ENCODE results near the gene INPP5B. TPM values are rescaled to one million over a fixed set of nuclear protein-coding genes. Genes with fewer than 3 reads are reported as not detected.
"Not testable (repeated sequence)": the region's sequence is repeated elsewhere in the genome, so short reads cannot be mapped to it uniquely, and the experiment has no call there.

Gene INPP5B
- total and polyA plus RNA-seq, 10 of the 15 experiments (the other 5 are each of a cell fraction or from before 2014, with no cell fraction given) = 10.9 to 54.4 (median 26.9) TPM

- 86% methylated on average over 12 of the region's 12 CpGs for WGBS (ENCODE audit: insufficient coverage, insufficient replicate concordance, low lambda C conversion rate, missing lambda C conversion rate)
- POLR2A ChIA-PET; BruUV-seq (replicated peaks); H3K27ac ChIP-seq (ENCODE audit: control insufficient read depth, insufficient read depth); ATAC-seq; H3K9me3 ChIP-seq (replicated peaks; ENCODE audit: control insufficient read depth, insufficient read depth, low read length); H3K27me3 ChIP-seq (replicated peaks in 1 of 2; ENCODE audit: control insufficient read depth in 2 of 2, insufficient read depth in 2 of 2, low read length in 1 of 2); RAD21 ChIA-PET (ENCODE audit: unreplicated experiment); in situ Hi-C loops (cut with MboI); H3K79me2 ChIP-seq (ENCODE audit: control insufficient read depth, insufficient read depth, low read length); intact Hi-C loops (cut with micrococcal nuclease; ENCODE audit: unreplicated experiment); H2AFZ ChIP-seq (ENCODE audit: control insufficient read depth, low read depth, low read length); H3K4me2 ChIP-seq (ENCODE audit: control insufficient read depth, insufficient read depth); H4K20me1 ChIP-seq (ENCODE audit: control insufficient read depth, insufficient read depth); DNase-seq (ENCODE audit: low read depth, low spot score); FAIRE-seq; H3K4me3 ChIP-seq; H3K4me1 ChIP-seq (ENCODE audit: control insufficient read depth, insufficient read depth, low read length); H3K9ac ChIP-seq (ENCODE audit: control insufficient read depth, insufficient read depth, low read length); SMC1A ChIA-PET (ENCODE audit: uncharacterized antibody, unreplicated experiment): not testable (repeated sequence)
- CTCF ChIA-PET = interaction anchor here (1.0 to 2.7 kb wide), 2 partner anchors 15 to 26 kb away, joined by 3 to 7 read pairs; no protein-coding TSS in a partner anchor
- peaks cover 10 to 25% of the 10 kb centered on the region in 2 experiments for H3K36me3 ChIP-seq (ENCODE audit: control insufficient read depth in 2 of 2, insufficient read depth in 2 of 2, low read length in 1 of 2)
Measured at GRCh38 chr1:37964106-37964505, 17.3 kb upstream of the INPP5B start.

DNA sequence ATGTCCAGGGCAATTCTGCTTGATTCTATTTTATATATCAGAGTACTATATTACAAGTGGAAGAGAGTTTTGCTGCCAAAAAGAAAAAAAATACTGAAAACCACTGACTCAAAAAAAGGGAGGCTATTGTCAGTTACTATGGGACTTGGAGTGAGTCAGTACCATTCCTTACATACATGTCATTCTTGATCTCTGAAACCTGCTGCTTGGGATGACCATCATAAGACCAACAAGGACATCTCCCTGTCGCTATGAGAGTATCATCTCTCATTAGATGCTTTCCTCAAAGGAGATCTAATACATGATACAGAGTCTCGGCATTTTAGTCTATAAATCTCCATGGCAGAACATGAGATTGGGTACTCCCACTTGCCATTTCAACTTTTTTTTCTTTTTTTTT, 11.8 kb upstream of the INPP5B start:
- ChIA-PET POLR2A (no interaction called here), CTCF (interaction anchor here (0.6 to 1.5 kb wide), 3 partner anchors 10 to 871 kb away, joined by 3 to 5 read pairs (median 3); no protein-coding TSS in a partner anchor), RAD21 (ENCODE audit: unreplicated experiment) (no interaction called here), SMC1A (ENCODE audit: uncharacterized antibody, unreplicated experiment) (interaction anchor here (1.4 kb wide), 1 partner anchor 12 kb away, joined by 4 read pairs; the partner anchor contains the start of gene INPP5B)
- no peak overlapping the region for H3K4me3 ChIP-seq
- H3K4me1 ChIP-seq (ENCODE audit: control insufficient read depth, insufficient read depth, low read length) = no peaks in the 10 kb centered on the region
- no peak overlapping the region for H3K4me2 ChIP-seq (ENCODE audit: control insufficient read depth, insufficient read depth)
- H3K9ac ChIP-seq (ENCODE audit: control insufficient read depth, insufficient read depth, low read length) = no peak overlapping the region
- no peaks in the 10 kb centered on the region for H3K27me3 ChIP-seq (replicated peaks in 1 of 2; ENCODE audit: control insufficient read depth in 2 of 2, insufficient read depth in 2 of 2, low read length in 1 of 2)
- no peaks in the 10 kb centered on the region for H3K79me2 ChIP-seq (ENCODE audit: control insufficient read depth, insufficient read depth, low read length)
- no peaks in the 10 kb centered on the region for H3K9me3 ChIP-seq (replicated peaks; ENCODE audit: control insufficient read depth, insufficient read depth, low read length)
- ATAC-seq (no peak), FAIRE-seq (no peak), DNase-seq (ENCODE audit: low read depth, low spot score) (no peak)
- no peak overlapping the region for H2AFZ ChIP-seq (ENCODE audit: control insufficient read depth, low read depth, low read length)
- intact Hi-C loops (cut with micrococcal nuclease; ENCODE audit: unreplicated experiment) (no loop called here), in situ Hi-C loops (cut with MboI) (no loop called here)
- no peaks in the 10 kb centered on the region for H4K20me1 ChIP-seq (ENCODE audit: control insufficient read depth, insufficient read depth)
- no peak overlapping the region for H3K27ac ChIP-seq (ENCODE audit: control insufficient read depth, insufficient read depth)
- peaks cover 10 to 15% of the 10 kb centered on the region in 2 experiments for H3K36me3 ChIP-seq (ENCODE audit: control insufficient read depth in 2 of 2, insufficient read depth in 2 of 2, low read length in 1 of 2)
- TF ChIP-seq POLR2AphosphoS2 (IDR thresholded peaks at IDR 0.05; ENCODE audit: low read depth, low read length) (no peak), MAX (IDR thresholded peaks at IDR 0.05; ENCODE audit: low read depth, low read length) (no peak), EGR1 (IDR thresholded peaks at IDR 0.05; ENCODE audit: borderline replicate concordance in 1 of 2, low read depth in 2 of 2, low read length in 2 of 2) (no peak), TBL1XR1 (IDR thresholded peaks at IDR 0.05; ENCODE audit: low read depth, low read length) (no peak), MXI1 (IDR thresholded peaks at IDR 0.05; ENCODE audit: low read depth, low read length) (no peak), IKZF1 (conservative IDR thresholded peaks at IDR 0.05) (no peak), NBN (IDR thresholded peaks at IDR 0.05) (no peak), HDGF (IDR thresholded peaks at IDR 0.05) (no peak), PKNOX1 (IDR thresholded peaks at IDR 0.05) (no peak), ZNF274 (IDR thresholded peaks at IDR 0.05; ENCODE audit: insufficient read depth, insufficient read length) (no peak), RBBP5 (conservative IDR thresholded peaks at IDR 0.05) (no peak)
- WGBS (ENCODE audit: insufficient coverage, insufficient replicate concordance, low lambda C conversion rate, missing lambda C conversion rate) = 97% methylated on average over 2 of the region's 2 CpGs
- BruUV-seq (replicated peaks) = no TSS peak
